Erythroblast (primary cell): ENCODE results near the gene NDUFV2.

ENCODE experiments used
- GATA1 ChIP-seq: IDR thresholded peaks from 2 replicates; pipeline ENCODE4 v1.6.1; 2011; ENCODE audit warnings: low read depth, mild to moderate bottlenecking, control low read depth, low read length, moderate library complexity
- POLR2A ChIP-seq: IDR thresholded peaks from 2 replicates; pipeline ENCODE4 v1.6.1; 2011; ENCODE audit warnings: mild to moderate bottlenecking, low read length

DNA sequence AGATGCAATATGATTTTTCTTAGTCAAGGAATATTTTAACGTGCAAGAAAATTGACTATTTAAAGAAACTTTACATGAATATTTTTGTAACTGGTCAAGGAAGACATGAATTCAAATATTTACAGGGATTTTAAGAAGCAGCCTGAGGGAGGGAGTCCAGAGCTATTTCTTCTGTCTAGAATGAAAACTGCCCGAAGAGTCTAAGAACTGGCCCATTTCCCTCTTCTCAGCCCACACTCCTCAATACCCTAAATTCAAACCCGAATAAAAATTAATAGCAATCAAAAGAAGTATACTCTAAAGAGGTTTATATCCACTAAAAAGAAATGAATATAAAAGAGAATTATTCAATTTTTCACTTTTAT is 6.5 kb upstream of the NDUFV2 start:
- TF ChIP-seq POLR2A (no peak), GATA1 (no peak)
